Upper lobe of right lung (tissue), 1 donor: ENCODE data around the gene TCF12. TPM values are rescaled to one million over a fixed set of nuclear protein-coding genes. Genes with fewer than 3 reads are reported as not detected.

Source experiments
- ATAC-seq: fragments of 200-7000 bp; cut with Tn5 transposase; one replicate; pipeline ENCODE4 v1.9.1; 2020; ENCODE audit warnings: mild to moderate bottlenecking, moderate library complexity
- DNase-seq: peaks from one replicate; pipeline ENCODE4 v3.0.0-alpha.2; 2020
- H3K27ac ChIP-seq: fragments of 200-600 bp; one replicate; pipeline ENCODE4 v1.8.0; 2022
- H3K27me3 ChIP-seq: fragments of 200-600 bp; one replicate; pipeline ENCODE4 v1.8.0; 2022; ENCODE audit warnings: mild to moderate bottlenecking
- H3K36me3 ChIP-seq: fragments of 200-600 bp; one replicate; pipeline ENCODE4 v1.8.0; 2022
- H3K4me1 ChIP-seq: fragments of 200-600 bp; one replicate; pipeline ENCODE4 v1.8.0; 2022
- H3K4me3 ChIP-seq: fragments of 200-600 bp; one replicate; pipeline ENCODE4 v1.8.0; 2022; ENCODE audit warnings: mild to moderate bottlenecking
- H3K9me3 ChIP-seq: fragments of 200-600 bp; one replicate; pipeline ENCODE4 v1.8.0; 2022
- CTCF ChIP-seq: fragments of 200-600 bp; IDR thresholded peaks from one replicate; pipeline ENCODE4 v1.8.0; 2022; ENCODE audit warnings: antibody characterized with exemption
- intact Hi-C: fragments of 100-400 bp; cut with DNase I; formaldehyde crosslinking; loops from one replicate; pipeline ENCODE4 v1.11.0; 2022
- total RNA-seq: library from RNA; stranded (reverse); fragmentation: NEBNext Ultra II Directional; extraction: Animal tissue kit (Norgen Biotek cat#: 25700); gene quantifications from one replicate; pipeline ENCODE4 v1.2.1, GENCODE V29; 2021
- donor health status: DM: no; HTN: yes; CAD: no; lungs with severe emphysema.

The TCF12 gene
- total RNA-seq, 1 donor from 2014 or later = 103 TPM

- peaks cover 18% of the 10 kb centered on the region for H3K4me1 ChIP-seq
- no peaks in the 10 kb centered on the region for H3K27me3 ChIP-seq
- H3K36me3 ChIP-seq = no peaks in the 10 kb centered on the region
- ATAC-seq (no peak), DNase-seq (no peak)
- no peak for TF ChIP-seq CTCF
- intact Hi-C loops = no loop called here
- no peak overlapping the region for H3K4me3 ChIP-seq
- no peaks in the 10 kb centered on the region for H3K9me3 ChIP-seq
- no peak overlapping the region for H3K27ac ChIP-seq
These were observed 2.6 kb upstream of the TCF12 start for GRCh38 chr15:56915888-56916287.

DNA sequence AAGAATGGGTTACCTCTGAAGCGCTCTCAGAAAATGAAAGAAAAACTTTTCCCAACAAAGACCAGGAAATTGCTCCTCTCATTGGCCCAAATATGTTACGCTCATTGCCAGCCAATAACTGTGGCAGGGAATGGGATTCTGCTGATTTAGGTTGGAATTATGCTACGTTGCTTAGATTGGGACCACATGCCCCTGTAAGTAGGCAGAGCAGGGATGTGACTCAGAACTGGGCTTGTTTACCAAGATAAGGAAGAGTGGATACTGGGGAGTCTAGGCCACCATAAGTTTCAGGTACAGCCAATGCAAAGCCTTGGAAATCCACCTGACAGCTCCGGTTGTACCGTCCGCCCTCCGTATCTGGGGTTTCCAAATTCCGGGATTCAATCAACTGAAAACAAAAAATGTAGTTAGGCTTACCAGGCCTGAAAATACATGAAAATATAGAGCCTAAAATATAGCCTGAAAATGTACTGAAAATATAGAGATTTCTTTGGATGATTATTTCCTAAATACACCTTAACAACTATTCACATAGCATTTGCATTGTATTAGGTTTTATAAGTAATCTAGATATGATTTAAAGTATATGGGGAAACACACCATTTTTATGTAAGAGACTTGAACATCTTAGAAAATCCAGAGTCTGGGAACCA, 1.5 kb upstream of the TCF12 start:
- TF ChIP-seq CTCF = no peak
- intact Hi-C loops = no loop called here
- Histone ChIP-seq H3K27me3 (no peaks in the 10 kb centered on the region), H3K4me3 (peak overlapping the region; percentile 86), H3K9me3 (no peaks in the 10 kb centered on the region), H3K27ac (peak overlapping the region; percentile 93), H3K4me1 (peaks cover 26% of the 10 kb centered on the region), H3K36me3 (peaks cover 9% of the 10 kb centered on the region)
- DNase-seq (no peak), ATAC-seq (no peak)

- H3K4me1 ChIP-seq = peaks cover 26% of the 10 kb centered on the region
- intact Hi-C loops = no loop called here
- peak overlapping the region; percentile 93 for H3K27ac ChIP-seq
- H3K4me3 ChIP-seq = peak overlapping the region; percentile 86
- ATAC-seq (no peak), DNase-seq (no peak)
- no peak for TF ChIP-seq CTCF
- no peaks in the 10 kb centered on the region for H3K27me3 ChIP-seq
- peaks cover 11% of the 10 kb centered on the region for H3K36me3 ChIP-seq
- H3K9me3 ChIP-seq = no peaks in the 10 kb centered on the region
These were observed 795 bp upstream of the TCF12 start for GRCh38 chr15:56917652-56918045.

- H3K9me3 ChIP-seq = no peaks in the 10 kb centered on the region
- peaks cover 32% of the 10 kb centered on the region for H3K4me1 ChIP-seq
- peak; percentile 81 for DNase-seq
- TF ChIP-seq CTCF = no peak
- H3K27ac ChIP-seq = peak overlapping the region; percentile 93
- H3K36me3 ChIP-seq = peaks cover 11% of the 10 kb centered on the region
- H3K4me3 ChIP-seq = peak overlapping the region; percentile 86
- no peaks in the 10 kb centered on the region for H3K27me3 ChIP-seq
- peak; percentile 45 for ATAC-seq
- intact Hi-C loops = no loop called here
These were observed 676 bp downstream of the TCF12 start for GRCh38 chr15:56919031-56919608.

- Histone ChIP-seq H3K4me1 (peaks cover 34% of the 10 kb centered on the region), H3K36me3 (peaks cover 11% of the 10 kb centered on the region), H3K27ac (peak overlapping the region; percentile 93), H3K4me3 (peak overlapping the region; percentile 86), H3K27me3 (no peaks in the 10 kb centered on the region), H3K9me3 (no peaks in the 10 kb centered on the region)
- no peak for TF ChIP-seq CTCF
- ATAC-seq (no peak), DNase-seq (peak; percentile 70)
- intact Hi-C loops = no loop called here
These were observed 1.3 kb downstream of the TCF12 start for GRCh38 chr15:56919609-56920366.
